C4-2B (cell line): ENCODE results near the gene FRK.

ENCODE experiments used
- H3K27ac ChIP-seq: fragments of 450-650 bp; 2 replicates; pipeline ENCODE4 v1.5.1; 2017
- ZFX ChIP-seq: fragments of 450-650 bp; IDR thresholded peaks from 2 replicates; pipeline ENCODE4 v1.6.1; 2017
- TF ChIP-seq, protein P1 (sequence below): fragments of 450-650 bp; conservative IDR thresholded peaks from 2 replicates; pipeline ENCODE4 v1.5.1; 2017; ENCODE audit warnings: mild to moderate bottlenecking

FRK gene

GRCh38 chr6:116020738-116021137 is 40.0 kb downstream of the FRK start:
- TF ChIP-seq, protein P1, sequence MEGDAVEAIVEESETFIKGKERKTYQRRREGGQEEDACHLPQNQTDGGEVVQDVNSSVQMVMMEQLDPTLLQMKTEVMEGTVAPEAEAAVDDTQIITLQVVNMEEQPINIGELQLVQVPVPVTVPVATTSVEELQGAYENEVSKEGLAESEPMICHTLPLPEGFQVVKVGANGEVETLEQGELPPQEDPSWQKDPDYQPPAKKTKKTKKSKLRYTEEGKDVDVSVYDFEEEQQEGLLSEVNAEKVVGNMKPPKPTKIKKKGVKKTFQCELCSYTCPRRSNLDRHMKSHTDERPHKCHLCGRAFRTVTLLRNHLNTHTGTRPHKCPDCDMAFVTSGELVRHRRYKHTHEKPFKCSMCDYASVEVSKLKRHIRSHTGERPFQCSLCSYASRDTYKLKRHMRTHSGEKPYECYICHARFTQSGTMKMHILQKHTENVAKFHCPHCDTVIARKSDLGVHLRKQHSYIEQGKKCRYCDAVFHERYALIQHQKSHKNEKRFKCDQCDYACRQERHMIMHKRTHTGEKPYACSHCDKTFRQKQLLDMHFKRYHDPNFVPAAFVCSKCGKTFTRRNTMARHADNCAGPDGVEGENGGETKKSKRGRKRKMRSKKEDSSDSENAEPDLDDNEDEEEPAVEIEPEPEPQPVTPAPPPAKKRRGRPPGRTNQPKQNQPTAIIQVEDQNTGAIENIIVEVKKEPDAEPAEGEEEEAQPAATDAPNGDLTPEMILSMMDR: no peak
- no peak for TF ChIP-seq ZFX
- no peak overlapping the region for H3K27ac ChIP-seq

- TF ChIP-seq, protein P1: no peak
- TF ChIP-seq ZFX: no peak
- no peak overlapping the region for H3K27ac ChIP-seq
Measured at GRCh38 chr6:116019428-116019827, 41.3 kb downstream of the FRK start.

- TF ChIP-seq ZFX: no peak
- TF ChIP-seq, protein P1: no peak
Measured at GRCh38 chr6:116018976-116019375, 41.7 kb downstream of the FRK start.

DNA sequence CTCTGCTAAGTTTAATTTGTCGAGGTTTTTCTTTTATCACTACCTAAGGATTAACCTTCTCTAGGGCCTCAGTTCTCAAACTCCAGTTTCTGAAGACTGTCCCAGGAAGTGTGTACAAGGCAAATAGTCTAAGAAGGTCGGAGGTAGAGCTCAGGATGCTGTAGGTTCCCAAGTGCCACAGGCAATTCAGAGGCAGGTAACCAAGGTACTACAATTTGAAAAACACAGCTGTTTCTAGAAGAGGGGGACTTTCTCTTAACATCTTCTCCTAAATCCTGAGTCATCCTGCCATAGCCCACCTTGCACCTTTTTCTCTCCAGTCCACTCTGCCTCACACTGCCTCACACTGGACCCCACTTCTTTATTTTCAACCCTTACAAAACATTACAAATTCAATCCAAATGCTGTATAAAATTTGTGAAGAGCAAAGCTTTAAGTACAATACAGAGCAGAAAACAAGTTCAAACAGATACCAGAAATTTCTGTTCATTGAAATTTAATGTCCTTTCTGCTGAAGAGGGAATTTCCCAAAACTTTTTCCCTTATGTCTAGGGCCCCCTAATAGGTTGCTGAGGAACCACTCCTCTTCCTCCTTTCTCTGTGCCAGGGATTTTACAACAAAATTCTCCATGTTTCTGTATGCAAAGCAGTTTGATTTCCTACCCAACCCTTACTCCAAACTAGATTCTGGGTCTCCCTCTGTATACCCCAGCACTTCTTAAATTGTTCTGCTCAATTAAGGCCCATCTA is 43.0 kb downstream of the FRK start:
- TF ChIP-seq ZFX: no peak
- TF ChIP-seq, protein P1: no peak
- peak overlapping the region; percentile 54; the same call in 1 of the 2 replicates for H3K27ac ChIP-seq

More at GRCh38 chr6:116018976-116019375, 41.7 kb downstream of the FRK start:
- H3K27ac ChIP-seq: no peak overlapping the region

DNA sequence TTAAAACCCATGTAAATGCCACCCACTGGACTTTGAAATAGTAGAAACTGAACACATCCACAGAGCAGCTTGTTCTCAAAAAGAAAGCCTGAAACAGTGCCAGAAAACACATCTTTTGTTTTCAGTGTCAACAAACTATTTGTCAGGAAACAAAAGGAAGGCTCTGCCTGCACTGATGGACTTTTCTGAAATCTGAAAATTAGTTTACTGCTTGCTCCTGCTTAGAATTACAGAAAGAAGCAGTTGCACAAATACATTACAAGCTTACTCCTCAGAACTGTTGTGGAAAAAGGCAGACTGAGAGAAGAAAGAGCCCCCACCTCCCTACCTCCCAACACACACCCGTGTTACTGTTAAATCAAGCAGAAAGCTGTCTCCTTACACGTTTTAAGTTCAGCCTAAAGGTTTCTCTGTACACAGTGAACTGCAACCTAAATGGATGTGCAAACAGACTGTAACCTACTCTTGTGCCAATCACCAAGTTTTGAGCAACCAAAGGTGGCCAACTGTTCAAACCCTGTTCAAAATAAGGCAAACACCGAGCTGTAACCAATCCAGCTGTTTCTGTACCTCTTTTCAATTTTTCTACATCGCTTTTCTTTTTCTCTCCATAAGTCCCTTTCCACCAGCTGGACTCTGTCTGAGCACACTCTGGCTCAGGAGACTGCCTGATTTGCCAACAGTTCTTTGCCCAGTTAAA is 43.7 kb downstream of the FRK start:
- peak overlapping the region; percentile 54; the same call in 1 of the 2 replicates for H3K27ac ChIP-seq
- no peak for TF ChIP-seq ZFX
- TF ChIP-seq, protein P1: no peak

DNA sequence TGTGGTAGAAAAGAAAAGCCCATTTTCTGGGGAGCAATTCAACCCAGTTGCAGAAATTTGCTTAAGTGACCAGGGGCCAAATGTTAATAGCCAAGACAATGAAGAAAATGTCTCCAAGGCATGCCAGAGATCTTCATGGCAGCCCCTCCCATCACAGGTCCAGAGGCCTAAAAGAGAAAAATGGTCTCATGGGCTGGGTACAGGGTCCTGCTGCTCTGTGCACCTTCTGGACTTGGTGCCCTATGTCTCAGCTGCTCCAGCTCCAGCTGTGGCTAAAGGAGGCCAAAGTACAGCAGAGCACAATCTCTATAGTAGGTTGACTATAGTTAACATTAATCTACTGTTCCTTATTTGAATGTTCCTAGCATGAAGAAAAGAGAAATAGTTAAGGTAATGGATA is 44.7 kb downstream of the FRK start:
- peak overlapping the region; percentile 58 for H3K27ac ChIP-seq
- no peak for TF ChIP-seq ZFX
- TF ChIP-seq, protein P1: no peak

GRCh38 chr6:116015561-116015960 is 45.1 kb downstream of the FRK start:
- H3K27ac ChIP-seq: peak overlapping the region; percentile 58
- no peak for TF ChIP-seq ZFX
- TF ChIP-seq, protein P1: no peak
